ENCODE data around the gene FRRS1L.

The FRRS1L gene

GRCh38 chr9:109117856-109118807, 48.9 kb downstream of the FRRS1L start:
- DNase-seq (ENCODE audit: extremely low read depth, low read depth): no peak
- TF ChIP-seq, protein P1, sequence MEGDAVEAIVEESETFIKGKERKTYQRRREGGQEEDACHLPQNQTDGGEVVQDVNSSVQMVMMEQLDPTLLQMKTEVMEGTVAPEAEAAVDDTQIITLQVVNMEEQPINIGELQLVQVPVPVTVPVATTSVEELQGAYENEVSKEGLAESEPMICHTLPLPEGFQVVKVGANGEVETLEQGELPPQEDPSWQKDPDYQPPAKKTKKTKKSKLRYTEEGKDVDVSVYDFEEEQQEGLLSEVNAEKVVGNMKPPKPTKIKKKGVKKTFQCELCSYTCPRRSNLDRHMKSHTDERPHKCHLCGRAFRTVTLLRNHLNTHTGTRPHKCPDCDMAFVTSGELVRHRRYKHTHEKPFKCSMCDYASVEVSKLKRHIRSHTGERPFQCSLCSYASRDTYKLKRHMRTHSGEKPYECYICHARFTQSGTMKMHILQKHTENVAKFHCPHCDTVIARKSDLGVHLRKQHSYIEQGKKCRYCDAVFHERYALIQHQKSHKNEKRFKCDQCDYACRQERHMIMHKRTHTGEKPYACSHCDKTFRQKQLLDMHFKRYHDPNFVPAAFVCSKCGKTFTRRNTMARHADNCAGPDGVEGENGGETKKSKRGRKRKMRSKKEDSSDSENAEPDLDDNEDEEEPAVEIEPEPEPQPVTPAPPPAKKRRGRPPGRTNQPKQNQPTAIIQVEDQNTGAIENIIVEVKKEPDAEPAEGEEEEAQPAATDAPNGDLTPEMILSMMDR (IDR thresholded peaks at IDR 0.05; ENCODE audit: low read depth, low read length, missing control alignments): no peak
- H3K4me3 ChIP-seq (replicated peaks; ENCODE audit: low read depth, low read length): peak overlapping the region; percentile 86

DNA sequence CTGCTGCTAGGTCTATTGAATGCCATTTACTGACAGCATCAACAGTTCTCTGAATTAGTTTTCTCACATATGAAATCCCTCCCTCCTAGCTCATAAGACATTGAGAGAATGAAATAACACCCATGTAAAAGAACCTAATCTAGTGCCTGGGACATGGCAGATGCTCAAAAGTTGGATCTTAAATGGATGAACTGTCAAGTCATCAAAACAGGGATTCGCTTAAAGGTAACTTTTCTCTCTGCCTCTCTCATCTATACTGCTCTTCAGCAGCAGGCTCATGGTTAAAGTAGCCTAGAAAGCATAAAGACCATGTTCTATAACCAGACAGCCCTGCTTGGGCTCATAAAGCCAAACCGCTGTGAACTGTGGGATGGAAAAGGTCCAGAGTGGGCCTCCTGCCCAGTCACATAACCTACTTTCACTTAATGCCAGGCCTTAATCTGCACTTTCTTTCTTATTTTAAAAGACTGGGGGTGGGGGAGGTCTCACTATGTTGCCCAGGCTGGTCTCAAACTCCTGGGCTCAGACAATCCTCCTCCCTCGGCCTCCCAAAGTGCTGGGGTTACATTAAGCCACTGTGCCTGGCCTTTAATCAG, 51.0 kb downstream of the FRRS1L start:
- no peak overlapping the region for H3K4me3 ChIP-seq (replicated peaks; ENCODE audit: low read depth, low read length)
- no peak for DNase-seq (ENCODE audit: extremely low read depth, low read depth)
- TF ChIP-seq, protein P1 (IDR thresholded peaks at IDR 0.05; ENCODE audit: low read depth, low read length, missing control alignments): no peak

DNA sequence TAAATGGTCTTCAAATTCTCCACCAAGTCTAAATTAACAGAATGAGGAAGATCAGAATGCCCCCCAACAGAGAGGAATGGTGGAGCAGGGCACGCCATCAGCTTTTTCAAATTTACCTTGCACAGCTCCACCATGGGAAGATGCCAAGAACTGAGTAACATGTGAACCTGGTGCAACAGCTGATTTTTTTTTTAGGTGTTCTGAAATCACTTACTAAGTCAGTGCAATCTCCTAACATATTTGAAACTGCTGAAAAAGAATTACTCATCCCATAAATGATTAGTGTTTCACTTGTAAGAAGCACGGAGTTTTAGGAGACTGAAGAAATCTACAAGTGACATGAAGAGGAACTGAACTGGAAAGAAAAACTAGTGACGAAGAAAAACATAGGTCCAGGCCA, 52.4 kb downstream of the FRRS1L start:
- TF ChIP-seq, protein P1 (IDR thresholded peaks at IDR 0.05; ENCODE audit: low read depth, low read length, missing control alignments): no peak
- no peak overlapping the region for H3K4me3 ChIP-seq (replicated peaks; ENCODE audit: low read depth, low read length)
- DNase-seq (ENCODE audit: extremely low read depth, low read depth): no peak

GRCh38 chr9:109113892-109114609, 53.0 kb downstream of the FRRS1L start:
- TF ChIP-seq, protein P1 (IDR thresholded peaks at IDR 0.05; ENCODE audit: low read depth, low read length, missing control alignments): no peak
- DNase-seq (ENCODE audit: extremely low read depth, low read depth): no peak
- no peak overlapping the region for H3K4me3 ChIP-seq (replicated peaks; ENCODE audit: low read depth, low read length)

DNA sequence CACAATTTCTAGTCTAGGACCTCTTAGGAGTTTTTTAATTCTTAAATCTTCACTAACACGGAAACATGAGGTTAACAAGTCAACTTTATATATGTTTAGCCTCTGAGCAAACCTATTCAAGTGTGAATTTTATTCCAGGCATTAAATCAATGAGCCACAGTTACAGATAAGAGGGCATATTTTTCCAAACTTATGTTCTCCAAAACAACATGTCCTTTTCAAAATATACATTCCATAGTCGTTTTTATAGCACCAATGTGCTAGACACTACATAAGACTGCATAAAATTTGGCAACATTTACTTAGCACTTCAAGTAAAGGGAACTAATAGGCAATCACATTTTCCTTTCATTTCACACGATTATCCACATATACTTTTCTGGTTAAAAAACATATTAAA, 53.8 kb downstream of the FRRS1L start:
- DNase-seq (ENCODE audit: extremely low read depth, low read depth): no peak
- TF ChIP-seq, protein P1 (IDR thresholded peaks at IDR 0.05; ENCODE audit: low read depth, low read length, missing control alignments): no peak
- H3K4me3 ChIP-seq (replicated peaks; ENCODE audit: low read depth, low read length): no peak overlapping the region

- no peak for DNase-seq (ENCODE audit: extremely low read depth, low read depth)
- TF ChIP-seq, protein P1 (IDR thresholded peaks at IDR 0.05; ENCODE audit: low read depth, low read length, missing control alignments): no peak
- no peak overlapping the region for H3K4me3 ChIP-seq (replicated peaks; ENCODE audit: low read depth, low read length)
Observed at GRCh38 chr9:109110329-109111021, 56.6 kb downstream of the FRRS1L start.
